Smooth muscle cell (in vitro differentiated cells): ENCODE results near the gene INSC. TPM values are rescaled to one million over a fixed set of nuclear protein-coding genes. Genes with fewer than 3 reads are reported as not detected.

ENCODE experiments used
- DNase-seq: peaks from one replicate; lab custom pipeline; 2025; ENCODE audit not compliant: unreplicated experiment; lab: John Stamatoyannopoulos, UW
- H2AFZ ChIP-seq: fragments of 200-600 bp; sonication (generic); 2 replicates; pipeline ENCODE4 v1.6.0; 2016; ENCODE audit warnings: antibody characterized with exemption, low read depth, mild to moderate bottlenecking
- H3F3A ChIP-seq: fragments of 200-600 bp; sonication (generic); 2 replicates; pipeline ENCODE4 v1.6.0; 2017; ENCODE audit warnings: antibody characterized with exemption, low read depth
- H3K27ac ChIP-seq: fragments of 200-600 bp; sonication (generic); 2 replicates; pipeline ENCODE4 v1.5.1; 2016; ENCODE audit warnings: low read depth, mild to moderate bottlenecking
- H3K27me3 ChIP-seq: fragments of 200-600 bp; sonication (generic); 2 replicates; pipeline ENCODE4 v1.6.1; 2016; ENCODE audit warnings: low read depth, mild to moderate bottlenecking
- H3K36me3 ChIP-seq: fragments of 200-600 bp; sonication (generic); 2 replicates; pipeline ENCODE4 v1.5.1; 2016; ENCODE audit warnings: low read depth
- H3K4me1 ChIP-seq: fragments of 200-600 bp; sonication (generic); 2 replicates; pipeline ENCODE4 v1.5.1; 2016; ENCODE audit warnings: low read depth
- H3K4me2 ChIP-seq: fragments of 200-600 bp; sonication (generic); 2 replicates; pipeline ENCODE4 v1.6.0; 2016; ENCODE audit warnings: mild to moderate bottlenecking
- H3K4me3 ChIP-seq: fragments of 200-600 bp; sonication (generic); 2 replicates; pipeline ENCODE4 v1.5.1; 2016; ENCODE audit warnings: mild to moderate bottlenecking
- H3K79me2 ChIP-seq: fragments of 200-600 bp; sonication (generic); 2 replicates; pipeline ENCODE4 v1.6.0; 2016; ENCODE audit warnings: low read depth, mild to moderate bottlenecking
- H3K9ac ChIP-seq: fragments of 200-600 bp; sonication (generic); 2 replicates; pipeline ENCODE4 v1.6.0; 2016; ENCODE audit warnings: low read depth
- H3K9me3 ChIP-seq: fragments of 200-600 bp; sonication (generic); replicated peaks from 2 replicates; pipeline ENCODE4 v1.5.1; 2016; ENCODE audit warnings: low read depth
- H4K20me1 ChIP-seq: fragments of 200-600 bp; sonication (generic); 2 replicates; pipeline ENCODE4 v1.6.0; 2016; ENCODE audit warnings: low read depth
- WGBS: methylation state at CpG from one replicate; pipeline ENCODE4 v1.1.7; 2016; ENCODE audit warnings: low lambda C conversion rate; 5-methylcytosine and 5-hydroxymethylcytosine counted together
- polyA plus RNA-seq: library from polyadenylated mRNA; unstranded; fragments of >200 nt; fragmentation: Nextera tagmentation; extraction: Ambion mirVana; gene quantifications from 2 replicates; pipeline ENCODE4 v1.2.1, GENCODE V29; 2016
- total RNA-seq: library from RNA; depleted of rRNA; stranded (reverse); fragments of >200 nt; gene quantifications from 2 replicates; pipeline ENCODE4 v1.2.3, GENCODE V29; 2014
- TF ChIP-seq, protein P1 (sequence below): fragments of 200-600 bp; sonication (generic); IDR thresholded peaks from 2 replicates; pipeline ENCODE4 v1.5.1; 2017; ENCODE audit warnings: borderline replicate concordance, mild to moderate bottlenecking, antibody characterized with exemption; ENCODE audit not compliant: insufficient read depth, poor library complexity, severe bottlenecking

INSC gene
- total and polyA plus RNA-seq, 2 experiments from 2014 or later, result not detected

- Histone ChIP-seq H3K36me3 (no peaks in the 10 kb centered on the region), H3K4me3 (no peak overlapping the region), H4K20me1 (no peaks in the 10 kb centered on the region), H3K9ac (no peak overlapping the region), H3K4me2 (no peak overlapping the region), H2AFZ (no peak overlapping the region), H3K4me1 (no peaks in the 10 kb centered on the region), H3F3A (no peaks in the 10 kb centered on the region), H3K27ac (no peak overlapping the region), H3K9me3 (no peaks in the 10 kb centered on the region), H3K27me3 (no peaks in the 10 kb centered on the region), H3K79me2 (no peaks in the 10 kb centered on the region)
- DNase-seq, result peak; percentile 36
- 19% methylated on average over 10 of the region's 10 CpGs for WGBS
- TF ChIP-seq, protein P1, sequence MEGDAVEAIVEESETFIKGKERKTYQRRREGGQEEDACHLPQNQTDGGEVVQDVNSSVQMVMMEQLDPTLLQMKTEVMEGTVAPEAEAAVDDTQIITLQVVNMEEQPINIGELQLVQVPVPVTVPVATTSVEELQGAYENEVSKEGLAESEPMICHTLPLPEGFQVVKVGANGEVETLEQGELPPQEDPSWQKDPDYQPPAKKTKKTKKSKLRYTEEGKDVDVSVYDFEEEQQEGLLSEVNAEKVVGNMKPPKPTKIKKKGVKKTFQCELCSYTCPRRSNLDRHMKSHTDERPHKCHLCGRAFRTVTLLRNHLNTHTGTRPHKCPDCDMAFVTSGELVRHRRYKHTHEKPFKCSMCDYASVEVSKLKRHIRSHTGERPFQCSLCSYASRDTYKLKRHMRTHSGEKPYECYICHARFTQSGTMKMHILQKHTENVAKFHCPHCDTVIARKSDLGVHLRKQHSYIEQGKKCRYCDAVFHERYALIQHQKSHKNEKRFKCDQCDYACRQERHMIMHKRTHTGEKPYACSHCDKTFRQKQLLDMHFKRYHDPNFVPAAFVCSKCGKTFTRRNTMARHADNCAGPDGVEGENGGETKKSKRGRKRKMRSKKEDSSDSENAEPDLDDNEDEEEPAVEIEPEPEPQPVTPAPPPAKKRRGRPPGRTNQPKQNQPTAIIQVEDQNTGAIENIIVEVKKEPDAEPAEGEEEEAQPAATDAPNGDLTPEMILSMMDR, result peak; percentile 90
Observed at GRCh38 chr11:15208378-15209222, 93.9 kb downstream of the INSC start.

- TF ChIP-seq, protein P1, result no peak
- H3K4me2 ChIP-seq, result no peak overlapping the region
- H3K9me3 ChIP-seq, result no peaks in the 10 kb centered on the region
- H3K79me2 ChIP-seq, result no peaks in the 10 kb centered on the region
- 84% methylated on average over 4 of the region's 4 CpGs for WGBS
- H3F3A ChIP-seq, result no peaks in the 10 kb centered on the region
- H3K36me3 ChIP-seq, result no peaks in the 10 kb centered on the region
- H3K4me1 ChIP-seq, result no peaks in the 10 kb centered on the region
- DNase-seq, result no peak
- no peak overlapping the region for H3K4me3 ChIP-seq
- H3K27ac ChIP-seq, result no peak overlapping the region
- no peaks in the 10 kb centered on the region for H3K27me3 ChIP-seq
- no peak overlapping the region for H3K9ac ChIP-seq
- no peak overlapping the region for H2AFZ ChIP-seq
- H4K20me1 ChIP-seq, result no peaks in the 10 kb centered on the region
Observed at GRCh38 chr11:15212876-15213275, 98.2 kb downstream of the INSC start.

DNA sequence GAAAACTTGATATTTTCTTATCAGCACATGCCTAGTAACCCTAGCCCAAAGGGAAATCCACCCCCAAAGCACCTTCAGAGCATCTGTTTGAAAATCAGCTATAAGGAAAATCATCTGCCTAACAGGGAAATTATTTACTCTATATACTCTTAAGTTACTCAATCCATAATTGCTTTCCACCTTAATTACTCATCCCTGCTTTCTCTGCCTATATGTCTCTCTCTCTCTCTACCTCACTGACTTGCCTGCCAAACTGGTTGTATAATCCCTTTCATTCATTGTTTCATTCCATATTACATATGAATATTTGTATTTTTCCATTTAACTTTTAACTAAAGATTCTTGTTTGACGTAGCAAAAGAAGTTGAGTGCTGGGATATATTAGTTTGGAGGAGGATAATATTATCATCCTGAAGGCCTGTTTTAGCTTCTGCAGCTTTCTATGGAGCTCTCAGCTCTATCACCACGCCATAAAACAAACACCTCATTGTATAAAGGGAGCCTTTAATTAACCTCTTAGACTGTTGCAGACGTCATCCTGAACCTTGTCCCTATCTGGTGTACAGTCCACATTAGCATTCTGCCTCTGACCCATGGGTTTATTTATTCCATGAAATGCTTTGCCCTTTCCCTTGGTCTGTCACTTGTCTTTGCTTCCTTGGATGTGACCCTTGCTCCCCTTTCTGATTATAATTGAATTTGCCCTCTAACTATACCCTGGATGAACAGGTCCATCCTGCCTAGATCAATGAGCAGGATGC, 98.9 kb downstream of the INSC start:
- Histone ChIP-seq H3K4me2 (no peak overlapping the region), H3K9ac (no peak overlapping the region), H3K4me3 (no peak overlapping the region), H4K20me1 (no peaks in the 10 kb centered on the region), H3F3A (no peaks in the 10 kb centered on the region), H3K79me2 (no peaks in the 10 kb centered on the region), H3K9me3 (no peaks in the 10 kb centered on the region), H3K4me1 (no peaks in the 10 kb centered on the region), H3K27me3 (no peaks in the 10 kb centered on the region), H2AFZ (no peak overlapping the region), H3K36me3 (no peaks in the 10 kb centered on the region), H3K27ac (no peak overlapping the region)
- TF ChIP-seq, protein P1, result no peak
- WGBS, result 78% methylated on average over 3 of the region's 3 CpGs
- DNase-seq, result no peak
